Renal pelvis (tissue), 4 donors: ENCODE data around the gene VPS11. TPM values are rescaled to one million over a fixed set of nuclear protein-coding genes. Genes with fewer than 3 reads are reported as not detected.
A peak's percentile ranks its signal among the peaks of the same experiment; 100 is the strongest.
"Not testable (repeated sequence)": the region's sequence is repeated elsewhere in the genome, so short reads cannot be mapped to it uniquely, and the experiment has no call there.

Source experiments
- DNase-seq: peaks from one replicate; pipeline ENCODE4 v3.0.0-alpha.2; 2013
- polyA plus RNA-seq, 3 donors: library from polyadenylated mRNA; unstranded; fragments of 120-200 nt; gene quantifications; one replicate each; pipeline ENCODE4 v1.2.1, GENCODE V29; 2013; ENCODE audit not compliant: insufficient read length in 3 of 3

The VPS11 gene
- polyA plus RNA-seq, 3 donors: 55.0 to 66.1 (median 57.7) TPM

DNA sequence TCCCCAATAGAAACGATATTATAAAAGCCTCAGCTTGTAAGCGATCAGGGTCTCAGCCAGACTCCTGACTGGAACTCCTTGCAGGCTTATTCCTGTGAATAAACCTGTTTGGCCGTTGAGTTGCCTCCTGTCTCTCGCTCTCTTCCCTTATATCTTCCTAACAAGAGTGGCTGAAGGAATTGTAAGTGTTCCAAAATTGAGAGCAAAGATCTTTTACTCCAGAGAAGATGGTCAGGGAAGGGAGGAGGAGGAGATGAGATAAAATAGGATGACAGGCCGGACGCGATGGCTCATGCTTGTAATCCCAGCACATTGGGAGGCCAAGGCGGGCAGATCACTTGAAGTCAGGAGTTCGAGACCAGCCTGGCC is 35.7 kb upstream of the VPS11 start:
- no peak for DNase-seq

DNA sequence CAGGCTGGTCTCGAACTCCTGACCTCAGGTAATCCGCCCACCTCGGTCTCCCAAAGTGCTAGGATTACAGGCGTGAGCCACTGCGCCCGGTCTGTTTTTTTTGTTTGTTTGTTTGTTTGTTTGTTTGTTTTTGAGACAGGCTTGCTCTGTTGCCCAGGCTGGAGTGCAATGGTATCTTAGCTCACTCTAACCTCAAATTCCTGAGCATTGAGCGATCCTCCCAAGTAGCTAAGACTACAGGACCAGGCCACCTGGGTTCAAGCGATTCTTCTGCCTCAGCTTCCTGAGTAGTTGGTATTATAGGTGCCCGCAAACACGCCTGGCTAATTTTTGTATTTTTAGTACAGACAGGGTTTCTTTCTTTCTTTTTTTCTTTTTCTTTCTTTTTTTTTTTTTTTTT is 34.2 kb upstream of the VPS11 start:
- DNase-seq: not testable (repeated sequence)

DNA sequence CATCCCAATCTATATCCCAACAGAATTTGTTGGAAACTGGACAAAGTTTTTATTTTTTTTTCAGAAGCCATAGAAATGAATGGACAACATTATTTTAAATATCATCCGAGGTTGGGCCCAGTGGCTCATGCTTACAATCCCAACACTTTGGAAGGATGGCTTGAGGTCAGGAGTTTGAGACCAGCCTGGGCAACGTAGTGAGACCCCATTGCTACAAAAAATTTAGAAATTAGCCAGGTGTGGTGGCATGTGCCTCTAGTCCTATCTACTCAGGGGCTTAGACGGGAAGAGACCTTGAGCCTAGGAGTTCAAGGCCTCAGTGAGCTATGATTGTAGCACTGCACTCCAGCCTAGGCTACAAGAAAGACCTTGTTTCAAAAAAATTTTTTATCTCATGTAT is 32.8 kb upstream of the VPS11 start:
- no peak for DNase-seq

DNA sequence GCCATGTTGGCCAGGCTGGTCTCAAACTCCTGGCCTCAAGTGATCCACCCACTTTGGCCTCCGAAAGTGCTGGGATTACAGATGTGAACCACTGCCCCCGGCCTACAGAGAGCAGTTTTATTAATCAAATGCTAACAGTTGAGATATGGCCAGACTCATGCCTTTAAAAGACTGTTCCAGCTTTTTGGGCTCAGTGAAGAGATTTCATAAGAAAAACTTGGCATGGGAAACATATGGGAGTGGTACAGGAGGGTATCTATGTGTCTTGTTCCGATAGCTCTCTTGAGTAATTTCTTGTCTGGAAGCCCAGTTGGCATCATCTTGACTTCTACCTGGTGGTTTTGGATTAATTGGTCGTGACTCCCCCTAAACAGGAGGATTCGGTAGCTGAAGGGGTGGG is 28.7 kb upstream of the VPS11 start:
- no peak for DNase-seq

DNA sequence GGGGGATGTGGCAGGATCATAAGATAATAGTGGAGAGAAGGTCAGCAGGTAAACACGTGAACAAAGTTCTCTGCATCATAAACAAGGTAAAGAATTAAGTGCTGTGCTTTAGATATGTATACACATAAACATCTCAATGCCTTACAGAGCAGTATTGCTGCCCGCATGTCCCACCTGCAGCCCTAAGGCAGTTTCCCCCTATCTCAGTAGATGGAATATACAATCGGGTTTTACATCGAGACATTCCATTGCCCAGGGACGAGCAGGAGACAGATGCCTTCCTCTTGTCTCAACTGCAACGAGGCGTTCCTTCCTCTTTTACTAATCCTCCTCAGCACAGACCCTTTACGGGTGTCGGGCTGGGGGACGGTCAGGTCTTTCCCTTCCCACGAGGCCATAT is 28.1 kb upstream of the VPS11 start:
- not testable (repeated sequence) for DNase-seq

DNA sequence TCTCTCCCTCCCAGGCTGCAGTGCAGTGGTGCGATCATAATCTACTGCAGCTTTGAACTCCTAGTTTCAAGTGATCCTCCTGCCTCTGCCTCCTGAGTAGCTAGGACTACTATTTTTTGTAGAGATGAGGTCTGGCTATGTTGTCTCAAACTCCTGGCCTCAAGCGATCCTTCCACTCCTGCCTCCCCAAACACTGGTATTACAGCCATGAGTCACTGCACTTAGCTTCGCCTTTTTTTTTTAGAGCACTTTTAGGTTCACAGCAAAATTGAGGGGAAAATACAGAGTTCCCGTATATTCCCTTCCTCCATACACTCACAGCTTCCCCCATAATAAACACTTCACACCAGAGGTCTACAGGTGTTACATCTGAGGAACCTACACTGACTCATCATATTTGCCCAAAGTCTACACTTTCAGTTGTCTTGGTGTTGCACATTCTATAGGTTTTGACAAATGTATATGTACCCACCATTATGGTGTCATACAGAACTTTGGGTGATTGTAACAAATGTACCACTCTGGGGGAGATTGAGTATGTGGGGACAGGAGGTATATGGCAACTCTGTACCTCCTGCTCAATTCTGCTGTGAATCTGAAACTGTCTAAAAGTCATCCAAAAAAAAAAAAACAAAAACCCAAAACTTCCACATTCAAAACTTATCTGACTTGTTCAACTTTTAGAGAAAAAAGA is 25.6 kb upstream of the VPS11 start:
- no peak for DNase-seq

DNA sequence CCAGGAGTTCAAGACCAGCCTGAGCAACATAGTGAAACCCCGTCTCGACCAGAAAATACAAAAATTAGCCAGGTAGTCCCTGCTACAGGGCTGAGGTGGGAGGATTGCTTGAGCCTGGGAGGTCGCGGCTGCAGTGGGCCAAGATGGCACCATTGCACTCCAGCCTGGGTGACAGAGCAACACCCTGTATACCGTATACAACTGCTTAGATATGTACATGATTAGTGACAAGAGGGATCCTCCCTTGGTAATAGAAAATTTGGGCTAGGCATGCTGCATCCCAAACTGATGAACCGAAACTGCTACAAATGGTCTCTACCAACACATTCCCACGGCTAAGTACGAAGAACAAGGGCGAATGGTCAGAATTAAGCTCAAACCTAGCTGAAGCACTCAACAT is 24.7 kb upstream of the VPS11 start:
- DNase-seq: no peak

DNA sequence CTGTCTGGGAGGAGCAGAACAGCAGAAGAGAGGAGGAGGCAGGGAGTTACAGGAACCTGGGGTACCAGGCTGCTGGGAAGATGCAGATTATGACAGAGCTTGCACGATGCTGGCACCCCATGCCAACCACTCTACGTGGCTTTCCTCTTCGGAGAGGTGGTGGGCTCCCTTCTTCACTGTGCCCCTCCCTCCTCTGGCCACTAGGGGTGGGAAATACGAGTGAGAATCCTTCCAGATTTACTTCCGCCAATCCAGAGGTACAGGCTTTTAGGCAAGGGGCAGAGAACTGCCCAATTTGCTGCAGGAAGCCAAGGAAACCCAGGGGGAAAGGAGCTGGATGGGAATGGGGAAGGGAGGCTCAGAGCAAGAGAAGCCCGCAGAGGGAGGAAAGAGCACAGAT is 22.9 kb upstream of the VPS11 start:
- no peak for DNase-seq

DNA sequence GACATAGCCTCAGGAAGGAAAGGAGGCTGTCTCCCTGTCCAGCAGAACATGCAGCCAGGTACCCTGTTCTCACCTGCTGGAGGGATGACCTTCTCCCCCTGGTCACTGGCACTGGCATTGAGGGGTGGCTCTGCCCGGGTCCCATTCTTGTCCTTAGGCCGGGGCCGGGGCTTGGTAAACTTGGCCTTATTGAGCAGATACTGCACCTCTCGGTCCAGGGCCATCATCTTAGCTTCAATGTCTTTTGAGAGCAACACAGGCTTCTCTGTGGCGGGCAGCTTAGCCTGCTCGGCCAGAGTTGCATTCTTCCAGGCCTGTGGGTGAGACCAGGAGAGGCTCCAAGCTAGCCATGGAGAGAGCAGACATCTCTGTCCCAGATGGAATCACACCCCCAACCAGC is 21.1 kb upstream of the VPS11 start:
- DNase-seq: no peak

DNA sequence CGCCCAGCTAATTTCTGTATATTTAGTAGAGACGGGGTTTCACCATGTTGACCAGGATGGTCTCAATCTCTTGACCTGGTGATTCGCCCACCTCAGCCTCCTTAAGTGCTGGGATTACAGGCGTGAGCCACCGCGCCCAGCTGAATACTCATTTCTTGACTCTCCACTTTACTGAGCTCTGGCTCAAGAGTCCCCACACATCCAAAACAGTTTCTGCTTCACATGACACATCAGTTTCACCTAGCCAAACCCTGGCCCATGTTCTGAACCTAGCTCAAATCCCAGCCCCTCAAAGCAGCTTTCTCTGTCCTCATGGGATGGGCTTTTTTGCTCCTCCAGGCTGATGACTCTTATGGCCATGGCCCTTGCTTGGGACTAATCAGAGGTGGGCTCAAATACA is 20.4 kb upstream of the VPS11 start:
- no peak for DNase-seq

DNA sequence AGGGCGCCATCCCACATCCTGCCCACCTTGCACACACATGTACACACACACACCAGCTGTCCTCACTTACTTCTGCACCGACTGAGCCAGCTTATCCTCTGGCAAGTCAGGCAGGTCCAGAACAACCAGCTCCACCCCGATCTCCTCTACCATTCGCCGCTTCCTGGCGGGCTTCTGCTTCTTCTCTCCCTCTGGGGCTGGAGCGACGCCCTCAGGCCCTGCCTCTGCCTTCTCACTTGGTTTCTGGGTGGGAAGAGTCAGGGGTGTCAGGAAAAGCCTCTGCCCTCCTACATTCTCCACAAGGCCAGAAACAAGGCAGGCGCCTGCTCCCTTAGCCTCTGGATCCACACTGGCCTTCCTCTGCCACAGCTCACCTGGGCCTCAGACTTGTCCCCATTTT is 19.0 kb upstream of the VPS11 start:
- DNase-seq: no peak

DNA sequence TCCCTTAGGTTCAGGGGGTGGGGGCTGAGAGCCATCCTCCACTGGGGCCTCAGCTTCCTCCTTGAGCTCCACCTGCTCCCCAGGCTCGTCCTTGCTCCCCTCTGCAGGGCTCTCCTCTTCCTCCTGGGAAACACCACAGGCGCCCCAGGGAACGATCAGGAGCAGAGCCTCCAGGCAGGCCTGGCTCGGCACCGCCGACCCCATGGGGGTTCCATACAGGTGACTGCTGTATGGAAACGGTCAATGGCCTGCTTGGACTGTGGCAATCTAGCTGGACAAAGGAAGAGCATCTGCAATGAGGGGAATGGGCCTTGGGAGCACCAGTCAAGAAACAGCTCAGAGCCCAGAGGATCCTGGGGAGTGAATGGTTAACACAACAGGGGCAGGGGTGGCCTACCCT is 18.5 kb upstream of the VPS11 start:
- DNase-seq: no peak

DNA sequence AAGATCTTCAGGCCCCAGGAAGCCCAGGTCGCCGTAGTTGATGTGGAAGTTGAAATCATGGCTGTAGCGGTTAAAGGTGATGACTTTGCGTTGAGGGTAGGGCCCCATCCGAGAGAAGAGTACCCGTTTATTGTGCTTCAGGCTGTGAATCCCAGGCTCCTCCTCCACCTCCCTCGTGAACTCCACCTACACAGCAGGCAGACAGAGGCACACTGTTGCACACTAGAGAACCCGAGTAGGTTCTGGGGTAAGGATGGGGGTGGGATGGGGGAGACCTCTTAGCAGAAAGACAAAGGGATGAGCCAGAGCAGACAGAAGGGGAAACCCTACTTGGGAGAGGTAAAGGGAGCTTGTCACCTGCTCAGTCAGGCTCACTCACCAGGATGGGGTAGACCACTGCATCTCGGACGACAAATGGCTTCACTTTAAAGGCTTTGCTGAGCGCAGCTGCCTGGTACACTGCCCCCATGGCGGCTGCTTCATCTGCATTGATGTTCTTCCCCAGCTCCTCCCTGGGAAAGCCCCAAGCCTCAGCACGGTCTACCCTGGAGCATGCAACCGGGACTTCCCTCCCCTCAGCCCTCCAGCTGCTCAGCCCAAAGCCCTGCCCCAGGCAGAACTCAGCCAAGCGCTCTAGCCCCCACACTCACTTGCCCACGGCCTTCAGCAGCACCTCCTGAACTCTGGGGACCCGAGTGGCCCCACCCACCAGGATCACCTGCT is 16.0 kb upstream of the VPS11 start:
- DNase-seq: no peak

DNA sequence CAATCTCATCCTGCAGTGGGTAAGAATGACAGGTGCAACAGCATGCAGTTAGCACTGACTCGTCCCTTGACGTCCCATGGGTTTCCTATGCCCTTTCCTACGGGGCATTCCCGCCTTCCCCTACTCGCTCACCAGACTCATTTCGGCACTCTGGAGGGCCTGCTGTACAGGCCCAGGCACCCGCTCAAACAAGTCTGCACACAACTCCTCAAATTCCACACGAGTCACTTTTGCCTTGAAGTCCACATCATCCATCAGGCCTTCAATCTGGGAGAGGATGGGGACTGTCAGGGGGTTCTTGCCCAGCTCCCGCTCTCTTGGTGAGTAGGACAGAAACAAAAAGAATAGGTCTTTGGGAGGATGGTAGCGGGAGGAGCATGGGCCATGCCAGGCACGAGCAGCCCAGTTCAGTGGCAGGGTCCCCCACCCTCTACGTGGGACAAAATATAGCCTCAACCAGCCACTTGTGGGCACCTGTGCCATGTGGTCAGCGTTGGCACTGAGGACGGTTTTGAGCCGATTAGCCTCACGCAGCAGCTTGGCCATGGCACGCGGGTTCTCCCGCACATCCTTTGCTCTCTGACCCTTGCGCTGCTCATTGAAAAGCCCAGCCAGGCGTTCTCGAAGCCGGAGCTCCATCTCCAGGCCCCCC is 15.3 kb upstream of the VPS11 start:
- DNase-seq: no peak

DNA sequence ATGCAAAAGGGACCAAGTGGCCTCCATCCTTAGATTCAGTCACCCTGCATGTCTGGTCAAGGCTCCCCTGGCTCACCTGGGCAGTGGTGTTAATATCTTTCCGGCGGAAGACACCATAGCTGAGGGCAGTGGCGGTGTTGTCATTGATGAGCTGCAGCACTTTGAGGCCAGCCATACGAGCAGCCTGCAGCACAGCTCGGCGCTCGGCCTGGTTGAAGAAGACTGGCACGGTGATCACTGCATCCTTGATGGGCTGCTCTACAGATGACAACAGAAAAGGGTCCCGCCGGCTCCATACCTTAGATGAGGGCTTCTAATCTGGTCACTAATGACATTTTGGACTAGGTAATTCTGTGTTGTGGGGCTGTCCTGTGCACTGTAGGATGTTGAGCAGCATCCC is 13.2 kb upstream of the VPS11 start:
- DNase-seq: no peak

DNA sequence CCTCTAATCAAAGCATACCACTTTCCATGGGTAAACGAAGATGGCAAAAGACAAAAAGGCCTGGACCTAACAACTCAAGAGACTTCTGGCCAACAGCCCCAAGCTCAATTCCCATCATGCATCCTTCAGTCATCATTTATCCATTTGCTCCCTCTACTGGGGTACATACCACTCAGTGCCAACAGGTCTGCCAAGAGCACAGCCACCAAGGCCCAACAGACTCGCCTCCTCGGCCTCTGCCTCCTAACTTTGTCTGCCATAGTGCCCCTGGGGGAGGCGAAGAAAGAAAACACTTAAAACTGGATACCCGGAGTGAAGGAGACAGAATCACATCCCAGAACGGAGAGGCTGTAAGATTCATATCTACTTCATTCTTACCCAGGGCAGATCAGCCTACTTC is 11.7 kb upstream of the VPS11 start:
- DNase-seq: no peak

DNA sequence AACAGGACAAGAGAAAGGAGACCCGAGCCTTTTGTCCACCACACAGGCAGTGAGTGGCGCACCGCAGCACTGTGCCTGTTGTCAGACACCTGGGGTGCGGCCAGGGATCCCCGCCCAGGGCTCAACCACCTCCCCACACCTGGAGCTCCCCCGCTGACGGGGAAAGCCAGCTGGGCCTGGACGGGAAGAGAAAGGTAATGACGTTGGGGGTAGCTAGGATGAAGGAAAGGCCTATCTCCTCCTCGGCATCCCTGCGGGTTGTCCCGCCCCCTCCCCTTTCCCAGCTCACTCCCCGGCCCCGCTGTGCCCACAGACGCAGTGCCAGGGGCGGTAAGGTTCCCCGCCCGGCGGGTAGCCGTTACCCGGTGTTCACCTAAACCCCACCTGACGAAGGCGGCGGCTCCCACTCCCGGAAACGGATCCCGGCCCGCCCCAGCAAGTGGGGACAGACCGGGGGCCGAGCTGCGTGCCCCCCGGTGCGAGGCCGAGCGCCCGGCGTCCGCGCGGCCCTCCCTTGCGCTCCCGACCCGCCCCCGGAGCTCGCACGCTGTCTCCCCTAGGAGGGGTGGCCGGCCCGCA is 11.1 kb upstream of the VPS11 start:
- no peak for DNase-seq

DNA sequence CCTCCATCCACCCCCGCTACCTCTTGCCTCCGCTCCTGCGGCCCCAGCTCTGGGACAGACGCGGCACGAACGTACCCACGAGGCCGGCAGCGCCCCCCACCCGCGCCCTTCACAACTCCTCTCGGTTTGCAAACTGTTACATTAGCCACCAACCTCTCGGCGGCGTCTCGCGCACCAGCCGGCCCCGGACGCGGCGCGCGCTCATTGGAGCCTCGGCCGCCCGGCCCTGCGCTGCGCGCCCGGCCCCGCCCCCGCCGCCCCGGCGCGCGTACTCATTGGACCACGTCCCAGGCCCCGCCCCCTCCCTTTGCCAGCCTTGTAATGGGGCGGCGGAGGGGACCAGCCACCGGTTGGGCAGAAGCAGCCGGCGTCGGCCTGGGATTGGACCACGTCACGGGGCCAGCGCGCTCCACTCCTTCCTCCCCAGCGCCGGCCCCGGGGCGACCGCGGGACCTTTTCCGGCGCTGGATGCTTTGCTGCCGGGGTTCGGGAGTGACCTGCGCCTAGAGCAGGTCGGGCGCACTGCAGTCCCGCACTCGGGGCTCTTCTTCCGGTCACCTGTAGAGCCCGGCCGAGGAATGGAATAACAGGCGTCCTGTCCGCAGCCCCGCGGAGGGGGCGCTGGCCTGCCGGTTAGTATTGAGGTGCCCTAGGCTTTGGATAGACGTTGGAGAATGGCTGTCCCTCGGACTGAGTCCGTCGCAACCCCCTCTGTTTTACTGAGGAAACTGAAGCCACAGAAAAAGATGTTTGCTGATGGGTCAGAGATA is 10.4 kb upstream of the VPS11 start, which contains the start of gene HYOU1:
Gene HYOU1 (minus strand): TSS at position 206 of the 770 bp plus-strand sequence. CDS start 1,045 bp downstream, outside the sequence.
- DNase-seq: peak; percentile 97

DNA sequence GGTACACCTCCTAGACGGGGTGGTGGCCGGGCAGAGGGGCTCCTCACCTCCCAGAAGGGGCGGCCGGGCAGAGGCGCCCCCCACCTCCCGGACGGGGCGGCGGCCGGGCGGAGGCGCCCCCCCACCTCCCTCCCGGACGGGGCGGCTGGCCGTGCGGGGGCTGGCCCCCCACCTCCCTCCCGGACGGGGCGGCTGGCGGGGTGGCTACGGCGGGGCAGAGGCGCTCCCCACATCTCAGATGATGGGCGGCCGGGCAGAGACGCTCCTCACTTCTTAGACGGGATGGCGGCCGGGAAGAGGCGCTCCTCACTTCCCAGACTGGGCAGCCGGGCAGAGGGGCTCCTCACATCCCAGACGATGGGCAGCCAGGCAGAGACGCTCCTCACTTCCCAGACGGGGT is 8.5 kb upstream of the VPS11 start:
- not testable (repeated sequence) for DNase-seq

DNA sequence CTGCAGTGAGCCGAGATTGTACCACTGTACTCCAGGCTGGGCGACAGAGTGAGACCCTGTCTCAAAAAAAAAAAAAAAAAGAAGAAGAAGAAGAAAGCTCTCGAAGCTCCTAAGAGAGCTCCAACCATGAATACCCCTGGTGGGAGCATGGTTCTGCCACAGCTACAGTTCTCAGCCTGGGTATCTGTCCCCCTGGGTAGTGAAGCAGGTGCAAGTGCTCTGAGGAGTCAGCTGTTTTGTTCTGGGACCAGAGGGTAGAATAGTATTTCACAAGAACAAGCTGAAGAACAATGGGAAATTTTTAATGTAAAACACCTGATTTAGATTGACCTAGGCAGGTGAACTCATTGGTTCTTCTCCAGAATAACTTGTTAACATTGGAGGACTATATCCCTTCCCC is 6.4 kb upstream of the VPS11 start:
- no peak for DNase-seq

DNA sequence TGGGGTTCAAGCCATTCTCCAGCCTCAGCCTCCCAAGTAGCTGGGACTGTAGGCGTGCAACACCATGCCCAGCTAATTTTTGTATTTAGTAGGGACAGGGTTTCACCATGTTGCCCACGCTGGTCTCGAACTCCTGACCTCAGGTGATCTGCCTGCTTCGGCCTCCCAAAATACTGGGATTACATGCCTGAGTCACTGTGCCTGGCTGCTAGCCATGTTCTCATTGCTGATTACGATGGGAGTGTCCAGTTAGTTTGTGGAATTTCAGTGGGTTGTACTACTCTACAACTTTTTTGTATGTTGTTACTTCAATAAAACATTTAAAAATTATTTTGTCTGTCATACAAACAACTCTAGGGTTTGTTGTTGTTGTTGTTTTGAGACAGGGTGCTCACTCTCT is 4.8 kb upstream of the VPS11 start:
- no peak for DNase-seq

DNA sequence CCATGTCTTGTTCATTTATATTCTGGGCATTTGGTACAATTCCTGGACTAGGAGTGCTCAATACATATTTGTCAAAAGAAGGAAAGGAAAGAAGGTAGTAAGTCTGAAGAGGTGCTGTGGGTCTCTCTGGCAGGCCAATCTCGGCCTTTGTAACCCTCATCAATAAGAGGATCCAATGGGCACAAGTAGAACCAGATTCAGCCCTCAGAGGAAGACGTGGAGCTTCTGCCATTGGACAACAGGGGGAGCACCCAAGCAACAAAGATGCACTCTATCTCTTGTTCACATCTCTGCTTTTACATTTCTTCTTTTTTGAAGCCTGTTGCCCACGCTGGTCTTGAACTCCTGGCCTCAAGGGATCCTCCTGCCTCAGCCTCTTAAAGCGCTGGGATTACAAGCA is 2.2 kb upstream of the VPS11 start:
- DNase-seq: no peak
